Liver (tissue), 2 donors: Measurements from ENCODE around the gene ANKFY1.

Experiments
- CTCF ChIP-seq: fragments of 150-350 bp; IDR thresholded peaks from 2 replicates; pipeline ENCODE4 v1.5.1; 2017; ENCODE audit warnings: improper control_type of control experiment, low read depth, low read length; ENCODE audit not compliant: missing input control
- FOXA1 ChIP-seq: IDR thresholded peaks from 2 replicates; pipeline ENCODE4 v1.6.1; 2016; ENCODE audit warnings: antibody characterized with exemption
- donor health status: healthy.

- TF ChIP-seq FOXA1 (no peak), CTCF (no peak)
These were observed 68.5 kb downstream of the ANKFY1 start for GRCh38 chr17:4195306-4195705.
